ENCODE data around the gene ETV6.

DNA sequence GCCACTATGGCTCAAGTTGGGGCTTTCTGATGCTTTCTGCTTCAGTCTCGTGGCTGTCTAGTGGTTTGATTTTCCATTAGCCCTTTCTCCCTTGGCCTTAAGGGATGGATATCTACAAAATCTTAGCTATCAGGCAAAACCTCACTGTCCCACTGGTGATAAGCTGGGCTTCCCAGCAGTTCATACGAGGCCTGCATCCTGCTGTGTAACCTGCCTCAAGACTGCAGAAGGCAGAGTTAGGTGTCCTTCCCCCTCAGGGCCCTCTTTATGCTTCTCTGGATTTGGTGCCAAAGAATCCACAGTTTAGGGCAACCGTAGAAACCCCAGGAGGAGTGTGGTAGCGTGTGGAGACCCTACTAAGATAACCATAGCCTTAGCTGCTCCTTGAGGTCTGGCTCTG lies 38.9 kb downstream of the ETV6 start:
- TF ChIP-seq POLR2AphosphoS5 (IDR thresholded peaks at IDR 0.05; ENCODE audit: low read depth, low read length) (no peak), TAF1 (IDR thresholded peaks at IDR 0.05; ENCODE audit: borderline replicate concordance, low read depth, low read length) (no peak)

Measured in GM12892 (cell line).